H1 (cell line): Measurements from ENCODE around the gene CDH6.

Experiments used
- CEBPB ChIP-seq: IDR thresholded peaks from 2 replicates; pipeline ENCODE4 v1.6.1; 2012; ENCODE audit warnings: low read depth, low read length
- EGR1 ChIP-seq: IDR thresholded peaks from 2 replicates; pipeline ENCODE4 v1.6.1; 2011; ENCODE audit warnings: low read depth, low read length, borderline replicate concordance
- EZH2 ChIP-seq: fragments of 200-600 bp; sonication (generic); IDR thresholded peaks from 2 replicates; pipeline ENCODE4 v1.7.1; 2012; ENCODE audit warnings: low read depth, mild to moderate bottlenecking, moderate library complexity, low read length, inconsistent platforms; ENCODE audit not compliant: severe bottlenecking
- GABPA ChIP-seq: IDR thresholded peaks from 2 replicates; pipeline ENCODE4 v1.6.1; 2011; ENCODE audit warnings: mild to moderate bottlenecking, low read length, moderate library complexity, borderline replicate concordance; ENCODE audit not compliant: insufficient read depth
- POLR2AphosphoS5 ChIP-seq: IDR thresholded peaks from 2 replicates; pipeline ENCODE4 v1.6.1; 2011; ENCODE audit warnings: low read depth, low read length
- SIX5 ChIP-seq: IDR thresholded peaks from 2 replicates; pipeline ENCODE4 v1.6.1; 2011; ENCODE audit warnings: mild to moderate bottlenecking, low read depth, low read length
- SP2 ChIP-seq: IDR thresholded peaks from 2 replicates; pipeline ENCODE4 v1.6.1; 2012; ENCODE audit warnings: mild to moderate bottlenecking, low read length, inconsistent platforms
- USF2 ChIP-seq: IDR thresholded peaks from 2 replicates; pipeline ENCODE4 v1.6.1; 2011; ENCODE audit warnings: low read length, improper control_type of control experiment
- YY1 ChIP-seq: IDR thresholded peaks from 2 replicates; pipeline ENCODE4 v1.6.1; 2011; ENCODE audit warnings: low read depth, mild to moderate bottlenecking, low read length
- ZNF274 ChIP-seq: IDR thresholded peaks from 2 replicates; pipeline ENCODE4 v1.7.0; 2012; ENCODE audit warnings: low read length, borderline replicate concordance; ENCODE audit errors: extremely low read depth
- TF ChIP-seq, protein P1 (sequence below), 3 experiments: IDR thresholded peaks; 1 replicate in 2 of 3; 2 replicates in 1 of 3; pipeline versions ENCODE4 v1.5.1 to v1.6.1; 2011; ENCODE audit warnings: low read length in 3 of 3, mild to moderate bottlenecking in 3 of 3, inconsistent platforms in 2 of 3, low read depth in 1 of 3, moderate library complexity in 1 of 3; ENCODE audit not compliant: insufficient read depth in 1 of 3; ENCODE audit errors: control extremely low read depth in 1 of 3

DNA sequence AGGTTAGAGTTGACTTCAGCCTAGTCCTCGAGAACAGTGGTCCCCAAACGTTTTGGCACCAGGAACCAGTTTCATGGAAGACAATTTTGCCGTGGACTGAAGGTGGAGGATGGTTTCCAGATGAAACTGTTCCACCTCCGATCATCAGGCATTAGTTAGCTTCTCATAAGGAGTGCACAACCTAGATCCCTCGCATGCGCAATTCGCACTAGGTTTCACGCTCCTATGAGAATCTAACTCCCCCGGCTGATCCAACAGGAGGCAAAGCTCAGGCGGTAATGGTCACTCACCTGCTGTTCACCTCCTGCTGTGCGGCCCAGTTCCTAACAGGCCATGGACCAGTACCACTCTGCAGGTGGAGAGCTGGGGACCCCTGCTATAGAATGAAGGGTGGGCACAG, 163.6 kb downstream of the CDH6 start:
- no peak for TF ChIP-seq EGR1
- TF ChIP-seq, protein P1, sequence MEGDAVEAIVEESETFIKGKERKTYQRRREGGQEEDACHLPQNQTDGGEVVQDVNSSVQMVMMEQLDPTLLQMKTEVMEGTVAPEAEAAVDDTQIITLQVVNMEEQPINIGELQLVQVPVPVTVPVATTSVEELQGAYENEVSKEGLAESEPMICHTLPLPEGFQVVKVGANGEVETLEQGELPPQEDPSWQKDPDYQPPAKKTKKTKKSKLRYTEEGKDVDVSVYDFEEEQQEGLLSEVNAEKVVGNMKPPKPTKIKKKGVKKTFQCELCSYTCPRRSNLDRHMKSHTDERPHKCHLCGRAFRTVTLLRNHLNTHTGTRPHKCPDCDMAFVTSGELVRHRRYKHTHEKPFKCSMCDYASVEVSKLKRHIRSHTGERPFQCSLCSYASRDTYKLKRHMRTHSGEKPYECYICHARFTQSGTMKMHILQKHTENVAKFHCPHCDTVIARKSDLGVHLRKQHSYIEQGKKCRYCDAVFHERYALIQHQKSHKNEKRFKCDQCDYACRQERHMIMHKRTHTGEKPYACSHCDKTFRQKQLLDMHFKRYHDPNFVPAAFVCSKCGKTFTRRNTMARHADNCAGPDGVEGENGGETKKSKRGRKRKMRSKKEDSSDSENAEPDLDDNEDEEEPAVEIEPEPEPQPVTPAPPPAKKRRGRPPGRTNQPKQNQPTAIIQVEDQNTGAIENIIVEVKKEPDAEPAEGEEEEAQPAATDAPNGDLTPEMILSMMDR (IDR thresholded peaks at IDR 0.05; ENCODE audit: control extremely low read depth in 1 of 3, insufficient read depth in 1 of 3, low read depth in 1 of 3, low read length in 3 of 3), result no peak
- no peak for TF ChIP-seq ZNF274
- no peak for TF ChIP-seq SP2
- no peak for TF ChIP-seq POLR2AphosphoS5
- TF ChIP-seq SIX5, result no peak
- TF ChIP-seq USF2, result no peak
- TF ChIP-seq YY1, result no peak
- no peak for TF ChIP-seq CEBPB
- TF ChIP-seq EZH2, result no peak
- no peak for TF ChIP-seq GABPA
